GM18511 (cell line): Measurements from ENCODE around the gene PTPRJ.

Source experiments
- ATAC-seq: cut with Tn5 transposase; IDR thresholded peaks from one replicate; pipeline ENCODE4 v1.9.1; 2021; ENCODE audit warnings: mild to moderate bottlenecking, moderate library complexity; ENCODE audit not compliant: unreplicated experiment

PTPRJ gene

DNA sequence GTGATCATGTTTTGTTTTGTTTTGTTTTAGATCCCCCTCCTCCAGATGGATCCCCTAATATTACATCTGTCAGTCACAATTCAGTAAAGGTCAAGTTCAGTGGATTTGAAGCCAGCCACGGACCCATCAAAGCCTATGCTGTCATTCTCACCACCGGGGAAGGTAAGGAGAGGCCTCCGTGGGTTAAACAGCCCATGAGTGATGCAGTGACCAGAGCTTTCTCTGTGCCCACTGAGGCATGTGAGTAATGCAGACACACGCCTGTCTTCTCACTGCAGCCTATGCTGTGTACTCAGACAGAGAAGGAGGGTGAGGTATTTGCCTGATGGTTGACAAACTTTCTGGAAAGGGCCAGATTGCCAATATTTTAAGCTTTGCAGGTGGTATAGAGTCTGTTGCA, 162.5 kb downstream of the PTPRJ start:
- ATAC-seq: no peak

DNA sequence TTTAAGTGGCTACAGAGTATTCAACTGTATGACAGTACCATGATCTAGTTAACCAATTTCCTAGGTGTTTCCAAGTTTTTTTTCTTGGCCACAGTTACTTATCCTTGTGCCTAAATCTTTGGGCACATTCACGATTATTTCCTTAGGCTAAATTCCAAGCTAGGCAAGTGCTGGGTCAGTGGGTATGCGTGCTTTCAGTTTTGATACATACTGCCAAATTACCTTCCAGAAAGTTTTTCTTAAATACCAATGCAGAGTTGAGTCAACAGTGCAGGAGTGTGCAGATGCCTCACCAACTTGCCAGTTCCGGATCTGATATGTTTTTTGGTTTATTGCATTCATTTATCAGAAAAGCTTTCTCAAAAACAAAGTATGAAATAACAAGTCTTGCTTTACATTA, 168.4 kb downstream of the PTPRJ start:
- no peak for ATAC-seq

DNA sequence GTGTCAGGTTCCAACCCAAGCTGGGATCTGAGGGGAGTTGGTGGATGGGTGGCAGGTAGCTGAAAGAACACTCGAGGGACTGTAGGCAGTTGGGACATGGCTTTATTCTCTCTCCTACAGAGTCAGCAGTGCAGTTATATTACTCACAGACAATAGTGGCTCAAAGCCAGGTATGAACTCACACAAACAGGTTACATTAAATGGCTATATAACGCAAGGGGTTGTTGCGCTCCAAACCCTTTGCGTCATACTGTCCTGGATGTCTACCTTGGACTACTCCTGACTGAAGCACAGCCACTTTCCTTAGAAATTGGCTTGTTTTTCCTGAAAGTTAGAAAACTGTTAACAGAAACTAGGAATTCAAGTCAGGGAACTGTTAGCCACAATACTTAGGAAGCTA, 169.9 kb downstream of the PTPRJ start:
- no peak for ATAC-seq

DNA sequence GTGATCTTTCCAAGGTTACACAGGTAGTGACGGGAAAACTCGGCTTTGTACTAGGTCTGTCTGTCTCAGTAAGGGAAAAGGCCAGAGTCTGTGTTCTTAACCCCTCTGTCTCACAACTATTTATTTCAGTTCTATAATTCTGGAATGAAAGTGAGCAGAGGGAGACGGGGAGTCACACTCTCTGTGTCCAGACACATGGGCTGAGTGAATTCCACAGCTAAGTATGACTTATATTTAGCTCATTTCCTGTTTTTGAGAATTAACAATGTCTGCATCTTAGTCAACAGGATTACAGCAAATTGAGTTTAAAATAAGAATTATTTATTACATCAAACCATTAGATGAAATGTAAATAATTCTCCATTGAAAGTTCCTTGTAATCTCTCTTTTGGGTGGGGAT, 173.8 kb downstream of the PTPRJ start:
- ATAC-seq: no peak

DNA sequence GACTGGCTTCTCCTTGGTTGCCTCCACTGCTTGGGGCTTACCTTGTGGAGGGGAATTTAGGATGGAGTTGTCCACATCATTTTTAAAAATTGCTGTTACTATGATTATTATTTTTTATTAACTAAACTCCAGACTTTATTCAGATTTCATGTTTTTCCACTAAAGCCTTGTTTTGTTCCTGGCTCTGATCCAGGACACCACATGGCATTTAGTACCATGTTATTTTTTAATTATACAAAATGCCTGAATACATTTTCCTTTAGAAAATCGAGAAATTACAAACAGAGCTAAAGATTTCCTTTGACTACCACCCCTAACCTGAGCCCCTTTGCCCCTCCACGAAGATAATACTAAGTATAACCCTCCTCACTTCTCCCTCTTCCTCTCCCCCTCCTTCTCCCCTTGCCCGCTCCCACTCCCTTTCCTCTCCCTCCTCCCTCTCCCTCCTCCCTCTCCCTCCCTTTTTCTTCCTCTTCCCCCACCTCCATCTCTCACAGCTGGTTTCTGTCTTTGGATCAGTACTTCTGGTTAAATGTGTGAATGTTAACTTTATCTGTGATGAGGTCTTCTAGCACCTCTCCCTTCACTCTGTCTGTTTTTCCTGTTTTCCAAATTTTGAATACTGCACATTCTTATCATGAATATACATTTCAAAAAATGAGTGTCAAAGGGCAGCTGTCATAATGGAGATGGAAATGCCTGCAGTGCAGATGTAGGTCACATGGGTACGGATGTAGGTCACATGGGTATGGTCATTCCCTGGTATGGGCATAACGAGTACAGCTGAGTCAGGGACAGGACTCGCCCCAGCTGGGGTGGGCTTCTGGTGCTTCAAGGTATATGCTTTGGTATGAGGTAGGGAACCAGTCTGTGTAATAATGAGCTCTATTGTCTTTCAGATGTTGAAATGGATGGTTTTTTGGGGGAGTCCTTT, 181.9 kb downstream of the PTPRJ start:
- no peak for ATAC-seq

DNA sequence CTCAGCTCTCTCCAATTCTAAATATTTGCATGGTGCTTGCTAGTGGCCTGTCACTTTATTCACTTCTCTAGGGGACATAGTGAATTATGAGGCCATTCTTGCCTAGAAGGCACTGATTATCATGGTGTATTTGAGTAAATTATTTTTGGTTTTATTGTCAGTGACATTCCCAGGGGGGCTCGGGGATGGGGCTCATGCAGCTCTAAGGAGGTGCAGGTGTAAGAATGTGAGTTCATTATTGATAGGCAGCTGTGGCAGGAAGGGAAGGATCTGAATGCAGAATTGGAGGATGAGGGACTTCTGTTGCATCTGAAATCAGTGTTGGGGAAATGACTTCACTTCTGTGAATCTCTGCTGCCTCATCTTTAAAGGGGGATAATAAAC, 182.5 kb downstream of the PTPRJ start:
- ATAC-seq: no peak

DNA sequence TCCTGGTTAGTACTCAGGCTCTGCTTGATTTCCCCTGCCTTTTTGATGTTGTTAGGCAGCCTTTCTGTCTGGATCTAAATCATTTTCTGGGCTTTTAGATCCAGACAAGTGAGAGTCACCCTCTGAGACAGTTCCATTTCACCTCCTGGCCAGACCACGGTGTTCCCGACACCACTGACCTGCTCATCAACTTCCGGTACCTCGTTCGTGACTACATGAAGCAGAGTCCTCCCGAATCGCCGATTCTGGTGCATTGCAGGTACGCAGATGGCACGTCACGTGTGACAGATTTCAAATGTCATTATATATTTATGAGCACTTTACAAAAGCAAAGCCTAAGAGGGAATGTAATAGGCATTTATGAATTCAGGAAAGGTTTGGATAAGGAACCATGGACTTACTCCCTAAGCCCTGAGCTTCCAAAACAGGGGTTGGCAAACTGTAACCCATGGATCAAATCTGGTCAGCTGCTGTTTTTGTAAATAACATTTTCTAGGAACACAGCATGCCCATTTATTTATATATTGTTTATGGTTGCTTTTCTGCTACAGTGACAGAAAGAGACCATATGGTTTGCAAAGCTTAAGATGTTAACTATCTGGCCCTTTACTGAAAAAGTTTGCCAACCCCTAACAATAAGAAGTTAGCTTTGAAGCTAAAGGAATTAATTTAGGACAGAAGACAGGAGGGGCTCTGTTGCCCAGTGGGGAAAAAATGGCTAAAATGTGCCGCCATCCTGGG, 183.2 kb downstream of the PTPRJ start:
- no peak for ATAC-seq

DNA sequence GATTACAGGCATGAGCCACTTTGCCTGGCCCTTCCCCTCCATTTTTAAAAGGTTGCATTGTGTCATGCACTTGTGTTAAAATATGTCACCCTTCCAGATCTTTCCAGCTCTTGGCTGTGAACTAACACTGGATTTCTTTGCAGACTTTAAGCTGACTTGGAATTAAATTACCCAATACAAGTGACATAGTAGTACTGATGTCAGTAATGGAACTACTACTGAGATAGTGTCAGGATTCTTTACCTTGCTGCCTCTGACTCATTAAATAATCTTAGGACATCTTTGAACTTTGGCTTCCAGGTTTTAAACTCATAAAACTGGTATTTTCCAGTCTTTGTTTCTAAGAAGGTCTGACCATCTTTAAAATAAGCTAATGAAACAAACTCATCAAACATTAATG, 184.5 kb downstream of the PTPRJ start:
- ATAC-seq: no peak

DNA sequence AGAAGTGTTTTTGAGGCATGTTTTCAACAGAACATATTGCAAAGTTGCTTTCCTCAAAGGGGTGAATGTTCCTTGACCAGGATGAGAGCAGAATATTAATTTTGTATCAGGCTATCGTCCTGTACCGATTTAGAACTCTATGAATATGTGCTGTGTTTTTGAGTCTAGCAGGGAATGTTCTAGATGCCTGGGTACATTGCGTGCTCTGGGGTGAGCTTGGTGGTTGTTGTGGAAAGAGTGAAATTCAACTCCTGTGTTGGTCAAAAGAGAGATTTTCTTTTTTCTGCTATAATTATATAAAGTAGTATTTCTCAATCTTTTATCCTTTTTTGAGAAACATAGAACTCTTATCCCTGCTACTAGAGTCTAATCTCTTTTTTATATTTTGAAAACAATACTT, 185.1 kb downstream of the PTPRJ start:
- ATAC-seq: no peak

DNA sequence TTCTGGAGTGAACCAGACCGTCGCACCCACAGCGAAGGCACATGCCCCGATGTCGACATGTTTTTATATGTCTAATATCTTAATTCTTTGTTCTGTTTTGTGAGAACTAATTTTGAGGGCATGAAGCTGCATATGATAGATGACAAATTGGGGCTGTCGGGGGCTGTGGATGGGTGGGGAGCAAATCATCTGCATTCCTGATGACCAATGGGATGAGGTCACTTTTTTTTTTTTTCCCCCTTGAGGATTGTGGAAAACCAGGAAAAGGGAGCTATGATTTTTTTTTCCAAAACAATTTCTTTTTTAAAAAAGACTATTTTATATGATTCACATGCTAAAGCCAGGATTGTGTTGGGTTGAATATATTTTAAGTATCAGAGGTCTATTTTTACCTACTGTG, 187.0 kb downstream of the PTPRJ start:
- no peak for ATAC-seq

DNA sequence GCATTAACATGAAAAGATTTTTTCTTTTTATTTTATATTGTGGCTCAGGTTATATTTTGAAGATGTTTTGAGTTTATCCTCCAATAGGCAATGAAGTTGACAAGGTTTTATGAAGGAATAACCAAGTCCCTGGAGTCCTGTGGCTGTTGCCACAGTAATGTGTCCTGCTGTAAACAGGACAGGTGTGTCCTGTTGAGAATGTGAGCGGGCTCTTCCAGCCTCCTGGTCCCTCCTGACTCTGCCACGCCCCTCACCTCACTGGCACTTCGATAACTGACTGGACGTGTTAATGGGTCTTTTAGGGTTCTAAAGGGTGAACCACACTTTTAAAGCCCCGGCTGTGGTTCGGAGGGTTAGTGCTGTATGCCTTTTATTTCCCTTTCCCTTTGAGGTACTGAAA, 188.5 kb downstream of the PTPRJ start:
- ATAC-seq: no peak

DNA sequence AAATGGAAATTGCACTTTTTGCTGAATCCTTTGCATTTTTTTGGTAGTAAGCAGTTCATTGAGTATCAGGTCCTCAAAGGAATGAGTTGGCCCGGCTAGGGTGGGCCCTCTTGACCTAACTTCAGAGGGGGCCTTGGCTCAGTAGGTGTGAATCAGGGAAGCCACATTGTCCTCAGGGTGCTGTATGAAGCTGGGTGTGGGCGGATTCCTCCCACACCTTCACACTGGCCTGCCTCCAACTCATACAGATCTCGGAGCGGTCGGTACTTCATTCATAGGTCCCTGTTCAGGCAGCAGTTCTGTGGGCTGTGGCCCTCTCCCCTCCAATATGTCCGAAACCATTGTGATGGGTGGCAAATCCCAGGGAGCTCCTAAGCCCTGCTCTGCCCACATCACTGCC, 188.9 kb downstream of the PTPRJ start:
- no peak for ATAC-seq

DNA sequence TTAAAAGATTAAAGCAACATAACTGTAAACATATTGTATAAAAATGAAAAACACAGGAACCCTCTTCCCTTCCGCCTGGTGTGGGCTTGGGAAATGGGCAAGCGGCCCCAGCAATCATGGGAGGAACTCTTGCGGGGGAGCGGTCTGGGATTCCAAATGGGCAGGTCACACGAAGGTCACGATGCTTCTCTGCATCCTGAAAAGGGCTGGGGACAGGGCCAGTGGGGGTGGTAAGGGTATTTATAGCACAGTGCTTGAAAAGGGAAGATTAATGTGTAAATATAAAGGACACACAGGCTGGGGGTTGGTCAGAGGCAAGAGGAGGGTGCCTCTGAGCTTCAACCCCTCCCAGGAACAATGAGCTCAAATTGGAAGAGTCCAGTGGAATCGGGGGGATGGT, 189.4 kb downstream of the PTPRJ start:
- ATAC-seq: no peak

DNA sequence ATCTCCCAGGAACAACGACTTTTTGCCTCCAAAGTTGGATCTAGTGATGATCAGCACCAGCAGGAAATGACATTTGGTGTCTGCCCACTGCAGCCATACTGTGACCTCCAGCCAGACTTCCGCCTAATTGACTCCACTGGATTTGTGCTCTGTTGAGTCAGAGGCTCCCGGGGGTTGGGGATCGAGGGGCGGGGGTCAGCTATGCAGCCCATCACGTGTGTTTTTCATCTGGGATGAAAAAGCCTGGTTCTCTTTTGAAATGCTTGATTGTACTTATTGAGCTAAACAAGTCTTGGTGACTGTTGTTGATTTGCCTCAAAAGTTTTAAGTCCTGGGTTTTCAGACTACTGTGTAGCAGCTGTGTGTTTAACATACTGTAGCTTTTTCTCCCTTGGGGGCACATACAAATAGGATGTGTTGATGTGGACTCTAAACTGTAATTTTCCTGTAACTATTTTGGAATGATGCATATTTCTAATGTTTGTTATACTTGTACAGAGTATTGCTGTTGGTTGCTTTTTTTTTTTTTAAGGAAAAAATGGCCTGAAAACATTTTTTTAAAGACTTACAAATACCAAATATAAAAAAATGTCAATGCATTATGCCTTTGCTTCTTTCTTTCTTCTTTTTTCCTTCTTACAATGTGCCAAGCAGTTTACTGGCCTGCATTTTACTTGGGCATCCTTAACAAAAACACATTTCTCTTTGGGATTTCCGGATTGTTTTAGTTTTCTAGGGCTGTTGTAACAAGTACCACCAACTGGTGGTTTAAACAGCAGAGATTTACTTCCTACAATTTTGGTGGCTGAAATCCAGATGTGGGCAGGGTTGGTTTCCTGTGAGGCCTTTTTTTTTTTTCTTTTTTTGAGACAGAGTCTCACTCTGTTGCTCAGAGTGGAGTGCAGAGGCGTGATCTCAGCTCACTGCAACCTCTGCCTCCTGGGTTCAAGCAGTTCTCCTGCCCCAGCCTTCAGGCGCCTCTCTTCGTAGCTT, 190.2 kb downstream of the PTPRJ start:
- no peak for ATAC-seq

DNA sequence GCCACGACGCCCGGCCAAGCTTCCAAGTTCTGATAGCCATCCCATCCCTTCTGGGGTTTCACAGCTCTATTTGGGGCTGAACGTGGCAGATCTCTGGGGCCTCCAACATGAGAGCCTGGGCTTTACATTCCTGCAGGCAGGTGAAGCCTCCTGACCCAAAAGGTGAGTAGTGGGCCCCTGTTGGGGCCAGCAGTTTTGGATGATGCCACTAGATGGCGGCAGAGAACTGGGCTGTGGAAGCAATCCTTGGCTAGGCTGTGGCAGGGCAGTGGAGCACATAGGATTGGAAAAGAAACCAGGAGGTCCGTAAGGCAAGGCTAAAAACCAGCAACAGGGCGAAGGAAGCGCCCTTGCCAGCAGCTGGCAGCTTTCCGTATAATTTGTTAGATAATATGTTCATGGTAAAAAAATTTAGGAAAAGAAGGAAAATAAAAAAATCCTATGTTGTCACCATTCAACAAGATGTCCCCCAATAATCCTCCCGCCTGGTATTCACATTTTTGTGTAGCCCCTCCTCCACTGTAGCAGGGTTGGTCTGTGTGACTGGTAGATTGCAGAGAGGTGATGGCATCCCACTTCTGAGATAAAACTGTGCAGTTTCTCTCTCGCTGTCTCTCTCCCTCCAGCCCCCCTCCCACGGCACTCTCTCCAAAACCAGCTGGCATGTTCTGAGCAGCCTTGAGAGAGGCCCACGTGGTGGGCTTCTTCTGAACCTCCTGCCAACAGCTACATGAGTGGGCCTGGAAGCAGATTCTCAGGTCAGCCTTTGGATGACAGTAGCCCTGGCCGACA, 192.7 kb downstream of the PTPRJ start:
- peak; percentile 74 for ATAC-seq

DNA sequence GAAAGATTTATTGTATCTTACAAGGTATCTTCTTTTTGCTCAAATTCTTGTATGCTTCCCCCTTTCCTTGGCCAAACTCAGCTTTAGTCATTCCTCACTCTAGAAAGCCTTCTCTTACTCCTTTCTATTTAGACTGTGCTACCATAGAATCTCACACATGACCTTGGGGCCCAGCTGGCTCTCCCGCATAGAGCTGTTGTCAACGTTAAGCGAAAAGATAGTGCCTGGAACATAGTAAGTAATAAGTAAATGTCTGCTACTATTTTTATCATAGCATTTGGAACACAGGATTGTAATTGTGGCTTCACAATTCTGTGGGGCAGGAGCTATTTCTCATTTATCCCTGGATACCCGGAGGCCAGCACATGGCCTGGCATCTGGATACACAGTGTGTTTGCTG, 197.3 kb downstream of the PTPRJ start:
- ATAC-seq: no peak

DNA sequence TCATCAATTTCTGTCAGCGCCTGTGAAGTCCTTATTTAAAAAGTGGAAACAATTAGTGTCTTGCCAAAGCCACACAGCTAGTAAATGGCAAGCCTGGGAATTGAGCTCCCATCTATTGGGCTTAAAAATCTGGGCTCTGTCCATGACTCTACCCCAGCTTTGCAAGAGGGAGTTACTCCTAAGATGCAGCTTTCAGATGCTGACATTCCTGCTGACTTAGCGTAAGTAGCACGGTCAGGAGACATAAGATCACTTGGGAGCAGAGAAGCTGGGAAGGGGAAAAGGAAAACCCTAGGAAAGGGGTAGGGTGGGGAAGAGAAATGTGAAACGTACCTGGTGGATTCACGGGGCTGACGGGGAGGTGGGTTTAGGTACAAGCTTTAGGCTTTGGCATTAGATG, 200.3 kb downstream of the PTPRJ start:
- no peak for ATAC-seq

DNA sequence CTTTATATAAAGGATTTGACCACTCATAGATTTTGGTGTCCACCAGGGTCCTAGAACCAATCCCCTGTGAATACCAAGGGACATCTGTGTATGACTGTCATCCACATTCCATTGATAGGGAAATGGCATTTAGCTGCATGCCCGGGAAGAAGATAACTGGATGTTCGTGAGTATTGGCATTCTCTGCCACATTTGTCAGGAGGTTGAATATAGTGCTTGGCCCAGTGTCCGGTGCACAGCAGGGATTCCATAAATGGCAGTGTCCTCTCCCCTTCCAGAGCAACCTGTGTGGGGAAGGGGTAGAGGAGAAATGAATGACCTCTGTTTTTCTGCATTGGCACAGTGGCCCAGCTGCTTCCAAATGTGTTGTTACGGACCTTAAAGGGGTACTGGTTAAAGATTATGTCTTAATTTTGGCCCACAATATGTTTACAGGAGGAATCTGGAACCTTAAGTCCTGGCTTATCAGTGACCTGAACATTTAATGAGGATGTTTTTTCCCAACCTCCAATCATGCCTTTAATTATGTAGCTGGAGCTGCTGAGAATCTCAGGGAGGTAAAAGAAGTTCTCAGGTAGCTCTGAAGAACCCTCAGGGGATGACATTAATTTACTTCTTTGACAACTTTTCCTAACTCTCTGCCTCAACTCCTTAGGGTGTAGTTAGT, 202.6 kb downstream of the PTPRJ start:
- ATAC-seq: no peak

DNA sequence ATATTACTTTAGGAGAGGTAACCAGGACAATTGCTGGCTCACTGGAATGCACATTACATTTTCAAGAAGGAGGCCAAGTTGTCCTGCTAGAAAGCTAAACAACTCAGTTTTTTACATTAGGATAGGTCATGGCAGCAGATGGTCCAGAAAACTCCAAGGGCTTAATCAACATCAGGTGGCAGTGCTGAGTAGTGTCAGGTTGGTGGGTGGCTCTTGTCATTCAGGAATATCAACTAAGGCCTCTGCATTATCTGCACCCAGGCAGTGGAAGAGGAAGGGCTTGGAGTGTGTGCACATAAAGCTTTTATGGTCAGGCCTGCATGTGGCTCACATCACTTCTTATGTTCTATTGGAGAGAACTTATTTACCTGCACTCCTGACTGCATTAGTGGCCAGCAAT, 204.1 kb downstream of the PTPRJ start:
- no peak for ATAC-seq
